WERI-Rb-1 (cell line): Measurements from ENCODE around the gene NKTR.

Experiments used
- DNase-seq: peaks from one replicate; pipeline ENCODE4 v3.0.0-alpha.2; 2020
- H3K27ac ChIP-seq: fragments of 250-450 bp; sonication (Bioruptor Pico); 2 replicates; pipeline ENCODE4 v1.5.1; 2020; ENCODE audit warnings: mild to moderate bottlenecking, moderate library complexity
- H3K27me3 ChIP-seq: fragments of 250-450 bp; sonication (Bioruptor Pico); 2 replicates; pipeline ENCODE4 v1.5.1; 2021; ENCODE audit warnings: mild to moderate bottlenecking, low read depth, moderate library complexity; ENCODE audit not compliant: insufficient read depth, severe bottlenecking
- H3K36me3 ChIP-seq: fragments of 250-450 bp; sonication (Bioruptor Pico); 2 replicates; pipeline ENCODE4 v1.5.1; 2020; ENCODE audit warnings: mild to moderate bottlenecking, moderate library complexity
- H3K4me3 ChIP-seq: 2 replicates; pipeline ENCODE4 v1.5.1; 2011; ENCODE audit warnings: low read depth, mild to moderate bottlenecking, control low read depth, low read length
- H3K9me3 ChIP-seq: fragments of 250-450 bp; sonication (Bioruptor Pico); 2 replicates; pipeline ENCODE4 v1.5.1; 2021; ENCODE audit warnings: mild to moderate bottlenecking, moderate library complexity; ENCODE audit not compliant: severe bottlenecking
- TF ChIP-seq, protein P1 (sequence below): IDR thresholded peaks from 2 replicates; pipeline ENCODE4 v1.5.1; 2011; ENCODE audit warnings: low read depth, mild to moderate bottlenecking, control low read depth, inconsistent platforms, low read length

NKTR gene

GRCh38 chr3:42697289-42698051, 97.0 kb downstream of the NKTR start:
- no peaks in the 10 kb centered on the region for H3K27me3 ChIP-seq
- no peak overlapping the region for H3K4me3 ChIP-seq
- TF ChIP-seq, protein P1, sequence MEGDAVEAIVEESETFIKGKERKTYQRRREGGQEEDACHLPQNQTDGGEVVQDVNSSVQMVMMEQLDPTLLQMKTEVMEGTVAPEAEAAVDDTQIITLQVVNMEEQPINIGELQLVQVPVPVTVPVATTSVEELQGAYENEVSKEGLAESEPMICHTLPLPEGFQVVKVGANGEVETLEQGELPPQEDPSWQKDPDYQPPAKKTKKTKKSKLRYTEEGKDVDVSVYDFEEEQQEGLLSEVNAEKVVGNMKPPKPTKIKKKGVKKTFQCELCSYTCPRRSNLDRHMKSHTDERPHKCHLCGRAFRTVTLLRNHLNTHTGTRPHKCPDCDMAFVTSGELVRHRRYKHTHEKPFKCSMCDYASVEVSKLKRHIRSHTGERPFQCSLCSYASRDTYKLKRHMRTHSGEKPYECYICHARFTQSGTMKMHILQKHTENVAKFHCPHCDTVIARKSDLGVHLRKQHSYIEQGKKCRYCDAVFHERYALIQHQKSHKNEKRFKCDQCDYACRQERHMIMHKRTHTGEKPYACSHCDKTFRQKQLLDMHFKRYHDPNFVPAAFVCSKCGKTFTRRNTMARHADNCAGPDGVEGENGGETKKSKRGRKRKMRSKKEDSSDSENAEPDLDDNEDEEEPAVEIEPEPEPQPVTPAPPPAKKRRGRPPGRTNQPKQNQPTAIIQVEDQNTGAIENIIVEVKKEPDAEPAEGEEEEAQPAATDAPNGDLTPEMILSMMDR: no peak
- H3K9me3 ChIP-seq: no peaks in the 10 kb centered on the region
- no peak overlapping the region for H3K27ac ChIP-seq
- DNase-seq: no peak
- H3K36me3 ChIP-seq: no peaks in the 10 kb centered on the region
